Activated naive CD4-positive, alpha-beta T cell treated with anti-CD3 and anti-CD28 coated beads, Interleukin-2, amount 50 U/mL, for 16 hours (primary cell): ENCODE measurements around the gene SYNJ2.

ENCODE experiments used
- DNase-seq: peaks from one replicate; pipeline ENCODE4 v3.0.0-alpha.2; 2020

The SYNJ2 gene

DNA sequence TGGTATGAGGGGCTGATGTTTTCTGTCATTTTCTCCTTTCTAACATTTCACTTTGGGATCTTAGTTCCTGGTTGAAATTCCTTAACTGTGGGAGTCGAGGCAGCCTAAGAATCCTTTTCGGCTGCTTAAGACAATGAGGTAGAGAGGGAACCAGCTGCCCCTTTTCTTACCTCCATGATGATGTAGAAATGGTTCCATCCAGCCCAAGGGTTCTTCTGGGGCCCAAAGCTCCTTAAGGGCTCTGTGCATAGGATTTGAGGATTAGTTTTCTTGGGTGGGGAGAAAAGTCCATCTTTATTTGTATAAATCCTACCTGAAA, 33.5 kb downstream of the SYNJ2 start:
- no peak for DNase-seq

DNA sequence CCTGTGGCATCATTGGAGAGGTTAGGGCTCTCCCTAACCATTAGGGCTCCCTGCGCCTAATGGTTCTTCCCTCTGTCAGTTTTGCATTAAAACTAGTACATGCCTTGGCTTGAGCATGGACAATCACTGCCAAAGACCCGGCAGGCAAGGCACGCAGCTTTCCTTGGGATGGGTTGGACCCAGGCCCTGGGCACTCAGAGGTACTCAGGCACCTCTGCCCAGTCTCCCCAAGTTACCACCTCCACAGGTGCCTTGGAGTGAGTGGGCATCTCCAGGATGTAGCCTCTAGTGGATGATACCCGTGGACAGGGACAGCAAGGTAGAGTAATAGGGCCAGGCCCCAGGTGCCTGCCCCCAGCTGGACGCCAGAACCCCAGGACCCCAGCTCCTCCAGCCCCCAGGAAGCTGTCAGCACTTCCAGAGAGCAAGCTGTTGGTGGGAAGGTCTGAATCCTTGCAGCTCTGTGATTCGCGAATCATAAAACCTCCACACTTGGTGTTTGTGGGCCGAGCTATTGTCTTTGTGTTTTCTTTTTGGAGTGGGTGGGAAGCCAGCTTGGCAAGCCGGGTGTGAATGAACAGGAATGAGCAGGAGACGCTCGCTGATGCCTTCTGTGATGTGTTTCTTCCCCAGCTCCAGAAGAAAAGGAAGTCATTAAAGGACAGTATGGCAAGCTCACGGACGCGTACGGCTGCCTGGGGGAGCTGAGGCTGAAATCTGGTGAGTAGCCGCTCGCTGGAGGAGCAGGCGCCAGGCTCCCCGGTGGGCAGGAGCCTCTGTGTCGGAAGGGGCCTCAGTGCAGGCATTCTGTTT, 35.1 kb downstream of the SYNJ2 start:
- no peak for DNase-seq

DNA sequence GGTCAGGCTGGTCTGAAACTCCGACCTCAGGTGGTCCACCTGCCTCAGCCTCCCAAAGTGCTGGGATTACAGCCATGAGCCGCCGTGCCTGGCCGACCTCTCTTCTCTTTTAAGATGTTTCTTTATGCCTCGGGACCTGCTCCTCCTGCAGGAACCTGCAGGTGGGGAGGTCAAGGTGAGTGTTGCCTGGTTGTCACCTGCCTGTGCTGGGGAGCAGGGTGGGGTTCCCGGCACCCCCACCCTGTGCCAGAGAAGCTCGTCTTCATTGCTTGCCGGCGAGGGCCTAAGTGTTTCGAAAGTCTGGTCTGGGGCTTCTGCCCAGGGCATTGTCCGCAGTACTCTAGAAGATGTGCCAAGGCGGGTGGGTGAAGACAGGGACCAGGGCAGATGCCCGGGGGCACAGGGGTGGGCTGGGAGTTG, 36.0 kb downstream of the SYNJ2 start:
- no peak for DNase-seq

DNA sequence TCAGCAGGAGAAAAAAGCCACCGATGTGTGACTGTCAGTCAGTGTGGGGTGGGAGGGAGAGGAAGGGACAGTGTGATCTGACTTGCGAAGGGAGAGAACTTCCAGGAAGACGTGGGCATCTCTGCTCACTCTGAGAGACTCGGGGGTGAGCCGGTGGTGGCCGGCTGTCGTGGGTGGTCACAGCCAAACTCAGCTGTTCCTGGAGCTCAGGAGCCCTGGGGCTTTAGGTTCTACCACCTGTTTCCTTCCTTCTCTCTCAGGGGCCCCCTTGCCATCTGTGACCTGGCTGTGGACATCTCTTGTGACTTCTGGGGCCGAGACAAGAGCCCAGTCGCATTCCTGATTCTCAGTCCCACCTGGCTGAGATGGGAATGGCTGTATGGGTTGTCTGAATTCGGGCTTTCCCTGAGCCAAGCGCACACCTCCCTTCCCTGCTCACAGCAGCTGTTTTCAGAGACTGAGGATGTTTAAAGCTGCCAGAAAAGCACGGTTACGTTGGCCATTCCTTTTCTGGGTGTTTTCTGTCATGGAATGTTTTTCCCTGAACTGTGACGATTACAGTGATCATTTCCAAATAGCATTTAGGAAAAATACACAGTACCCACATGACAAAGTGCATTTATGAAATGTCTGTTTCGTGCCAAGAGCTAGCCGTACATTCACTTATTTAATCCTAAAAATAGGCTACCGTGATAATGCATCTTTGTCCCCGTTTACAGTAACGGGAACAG, 36.5 kb downstream of the SYNJ2 start:
- no peak for DNase-seq

DNA sequence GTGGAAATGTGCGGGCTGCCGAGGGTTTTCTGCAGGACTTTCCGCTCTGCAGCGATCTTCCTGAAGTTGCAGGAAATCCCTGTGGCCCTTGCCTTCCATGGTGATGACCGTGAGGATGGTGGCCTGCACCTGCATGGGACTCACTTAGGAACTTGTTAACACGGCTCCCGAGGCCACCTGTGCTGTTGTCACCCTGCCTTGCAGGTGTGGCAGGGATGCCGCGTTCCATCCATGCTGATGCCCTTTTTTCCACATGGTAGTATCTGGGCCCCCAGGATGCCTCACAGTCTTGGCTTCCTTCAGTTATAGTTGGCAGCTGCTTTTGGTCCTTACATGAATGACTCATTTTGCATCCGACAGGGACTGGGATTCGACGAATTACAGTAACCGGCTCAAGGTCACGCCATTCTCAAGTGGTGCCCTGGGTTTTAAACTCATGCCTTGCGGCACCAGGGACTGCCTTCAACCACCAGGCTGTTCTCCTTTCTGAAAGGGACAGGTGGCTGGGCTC, 37.2 kb downstream of the SYNJ2 start:
- no peak for DNase-seq

DNA sequence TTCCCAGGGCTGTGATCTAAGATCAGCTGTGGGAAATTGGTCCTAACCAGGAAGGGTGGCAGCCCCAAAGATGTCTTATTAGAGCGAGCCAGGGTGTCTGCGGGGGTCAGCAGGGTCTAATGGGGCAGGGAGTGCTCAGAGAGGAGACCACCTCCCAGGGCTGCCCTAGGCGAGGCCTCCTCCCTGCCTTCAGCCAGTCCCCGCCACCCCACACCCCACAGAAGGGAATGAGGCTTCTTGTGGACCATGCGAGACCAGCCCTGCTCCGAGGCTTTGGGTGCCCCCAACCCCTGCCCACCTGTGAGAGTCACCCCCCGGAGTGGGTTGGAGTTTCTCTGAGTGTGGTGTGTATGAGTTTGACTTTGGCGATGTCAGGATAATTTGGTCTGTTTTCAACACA, 37.8 kb downstream of the SYNJ2 start:
- no peak for DNase-seq

DNA sequence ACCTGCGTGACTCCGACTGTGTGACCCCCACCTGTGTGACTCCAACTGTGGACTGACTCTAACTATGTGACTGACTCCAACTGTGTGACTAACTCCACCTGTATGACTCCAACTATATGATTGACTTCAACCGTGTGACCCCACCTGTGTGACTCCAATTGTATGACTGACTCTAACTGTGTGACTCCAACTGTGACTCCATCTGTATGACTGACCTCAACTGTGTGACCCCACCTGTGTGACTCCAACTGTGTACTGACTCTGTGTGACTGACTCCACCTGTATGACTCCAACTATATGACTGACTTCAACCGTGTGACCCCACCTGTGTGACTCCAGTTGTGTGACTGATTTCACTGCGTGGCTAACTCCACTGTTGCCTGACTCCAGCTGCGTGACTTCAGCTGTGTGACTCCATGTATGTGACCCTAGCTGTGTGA, 38.6 kb downstream of the SYNJ2 start:
- no peak for DNase-seq

DNA sequence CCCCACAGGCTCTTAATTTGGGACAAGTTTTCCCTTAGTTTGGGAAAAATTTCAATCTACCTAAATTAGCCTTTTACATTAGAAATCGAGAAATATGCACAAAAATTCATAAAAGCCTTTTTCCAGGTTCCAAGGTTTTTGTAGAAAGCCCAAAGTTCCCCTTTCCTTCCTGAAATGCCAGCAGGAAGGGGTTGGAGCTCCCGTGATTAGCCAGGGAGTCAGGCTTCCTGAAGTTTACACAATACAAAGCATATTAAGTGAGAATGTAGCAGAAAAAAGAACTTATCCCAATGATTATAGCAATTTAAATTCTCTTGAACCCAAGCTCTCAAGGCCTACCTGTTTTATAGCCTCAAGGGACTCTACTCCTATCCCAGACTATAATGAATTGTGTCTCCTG, 39.1 kb downstream of the SYNJ2 start:
- DNase-seq, result no peak

DNA sequence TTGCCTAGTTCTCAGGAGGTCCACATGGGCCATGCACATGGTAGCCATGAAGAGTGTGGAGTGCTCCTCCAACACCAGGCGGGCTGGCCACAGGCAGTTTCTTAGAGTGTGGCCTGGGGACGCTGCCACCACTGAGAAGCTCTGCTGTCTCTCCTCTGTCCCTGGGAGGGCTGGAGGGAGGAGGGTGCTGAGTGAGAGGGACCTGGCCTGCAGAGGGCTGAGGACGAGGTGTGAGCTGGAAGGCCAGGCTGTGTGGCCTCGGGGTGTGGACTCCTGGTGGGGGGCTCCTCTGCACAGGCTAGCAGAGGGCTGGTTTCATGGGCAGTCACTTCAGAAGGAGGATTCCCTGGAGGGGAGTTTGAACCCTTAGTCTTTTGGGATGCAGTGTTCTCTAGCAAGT, 39.7 kb downstream of the SYNJ2 start:
- no peak for DNase-seq

DNA sequence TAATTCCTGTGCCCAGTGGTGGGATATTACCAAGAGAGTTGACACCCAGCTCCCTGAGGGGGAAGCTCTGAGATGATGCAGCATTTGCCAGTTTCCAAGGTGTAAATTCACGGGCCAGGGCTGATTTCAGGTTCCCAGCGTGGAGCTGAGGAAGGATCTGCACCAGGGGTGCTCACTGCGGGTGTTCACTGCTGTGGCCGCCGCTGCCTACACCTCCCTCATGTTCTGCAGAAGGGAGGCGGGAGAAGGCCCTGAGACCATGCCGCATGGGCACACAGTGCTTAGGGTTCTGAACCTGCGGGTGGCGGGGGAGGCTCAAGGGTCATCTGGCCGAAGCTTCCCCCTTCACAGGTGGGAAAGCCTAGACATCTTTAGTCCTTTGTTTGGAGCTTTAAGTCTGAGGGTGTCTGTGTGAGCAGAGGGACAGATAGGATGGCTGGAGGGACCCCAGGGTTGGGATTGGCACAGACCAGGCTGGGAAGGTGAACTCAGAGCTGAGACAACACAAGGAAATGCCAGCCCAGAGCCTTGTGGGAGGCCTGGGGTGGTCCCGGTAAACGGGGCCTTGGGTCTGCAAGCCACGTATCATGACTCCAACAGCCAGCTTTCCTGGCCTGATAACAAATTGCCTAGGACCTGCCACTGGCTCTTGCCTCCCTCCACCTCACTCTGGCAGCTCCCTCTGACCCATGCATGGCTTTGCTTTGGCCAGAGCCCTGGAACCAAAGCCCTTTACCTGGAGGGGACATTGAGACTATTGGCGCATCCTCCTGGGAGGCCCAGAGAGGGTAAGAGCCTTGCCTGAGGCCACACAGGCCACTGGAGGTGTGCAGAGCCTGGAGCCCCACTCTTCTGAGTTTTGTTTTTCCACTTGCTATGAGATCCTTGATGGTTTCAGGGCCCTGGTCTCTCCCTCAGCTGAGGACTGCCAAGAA, 40.4 kb downstream of the SYNJ2 start:
- no peak for DNase-seq

DNA sequence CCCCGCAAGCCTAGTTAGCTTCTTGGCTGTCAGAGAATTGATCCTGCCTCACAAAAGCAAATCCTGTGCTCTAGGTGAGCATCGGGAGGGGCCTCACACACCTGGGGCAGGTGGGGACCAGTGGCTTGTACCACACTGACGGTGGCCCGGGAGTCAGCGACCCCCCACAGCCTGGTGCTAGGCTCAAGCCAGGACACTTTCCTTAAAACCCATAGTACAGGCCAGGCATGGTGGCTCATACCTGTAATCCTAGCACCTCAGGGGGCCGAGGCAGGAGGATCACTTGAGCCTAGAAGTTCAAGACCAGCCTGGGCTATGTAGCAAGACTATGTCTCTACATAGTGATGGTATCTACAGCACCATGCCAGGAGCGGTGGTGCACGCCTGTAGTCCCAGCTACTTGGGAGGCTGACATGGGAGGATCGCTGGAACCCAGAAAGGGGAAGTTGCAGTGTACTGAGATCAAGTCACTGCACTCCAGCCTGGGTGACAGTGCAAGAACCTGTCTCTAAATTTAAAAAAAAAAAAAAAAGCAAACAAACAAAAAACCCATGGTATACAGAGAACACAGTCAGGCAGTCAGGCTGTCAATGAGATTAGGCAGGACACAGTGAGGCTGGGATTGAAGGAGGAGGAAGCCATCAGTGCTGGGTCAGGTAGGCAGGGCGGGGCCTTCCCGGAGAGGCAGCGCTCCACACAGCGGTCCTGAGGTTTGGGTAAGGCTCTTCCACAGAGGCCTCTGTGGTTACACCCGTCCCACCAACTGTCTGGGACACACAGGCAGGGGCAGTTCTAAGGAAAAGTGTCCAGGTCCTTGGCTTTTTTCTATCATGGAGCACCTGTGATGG, 41.3 kb downstream of the SYNJ2 start:
- DNase-seq, result no peak

DNA sequence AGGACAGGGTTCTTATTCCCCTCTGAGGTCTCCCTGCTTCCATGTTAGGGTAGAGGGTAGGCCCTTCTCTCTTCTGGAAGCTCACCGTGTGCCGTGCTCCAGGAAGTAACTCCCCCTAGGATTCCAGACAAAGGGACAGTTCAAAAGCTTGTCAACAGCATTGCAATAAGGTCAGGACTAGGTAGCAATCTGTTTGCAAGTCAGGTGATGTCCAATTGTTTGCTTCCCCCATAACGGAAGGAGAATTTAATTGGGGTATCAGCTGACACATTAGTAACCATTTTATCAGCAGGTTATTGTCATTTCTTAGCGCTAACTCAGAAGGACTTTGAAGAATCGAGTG, 41.9 kb downstream of the SYNJ2 start:
- no peak for DNase-seq

DNA sequence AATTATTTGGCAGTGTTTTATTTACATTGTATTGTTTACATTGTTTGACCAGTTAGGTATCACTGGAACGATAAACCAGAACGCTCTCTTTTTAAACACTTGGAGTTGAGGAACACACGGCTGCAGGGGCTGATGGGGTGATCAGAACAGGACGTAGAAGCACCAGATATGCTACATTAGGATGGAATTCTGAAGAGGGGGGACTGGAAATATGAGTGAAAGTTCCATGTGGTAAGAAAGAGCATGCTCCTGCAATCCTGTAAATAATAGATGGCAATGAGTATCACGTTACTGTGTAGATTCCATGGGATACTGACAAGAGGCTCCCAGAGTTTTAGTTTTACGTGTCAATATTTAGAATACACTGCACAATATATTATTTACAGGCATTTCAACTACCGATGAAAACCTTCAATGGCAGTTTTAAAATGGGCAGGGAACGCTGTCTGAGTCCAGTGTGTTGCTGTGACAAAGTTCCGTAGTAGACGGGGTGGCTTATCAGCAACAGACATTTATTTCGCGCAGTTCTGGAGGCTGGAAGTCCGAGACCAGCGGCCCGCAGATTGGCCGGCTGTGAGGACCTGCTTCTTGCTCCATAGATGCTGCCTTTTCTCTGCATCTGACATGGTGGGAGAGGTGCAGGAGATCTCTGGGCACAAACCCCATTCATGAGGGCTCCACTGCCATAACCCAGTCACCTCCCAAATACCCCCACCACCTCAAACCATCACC, 43.1 kb downstream of the SYNJ2 start:
- no peak for DNase-seq

DNA sequence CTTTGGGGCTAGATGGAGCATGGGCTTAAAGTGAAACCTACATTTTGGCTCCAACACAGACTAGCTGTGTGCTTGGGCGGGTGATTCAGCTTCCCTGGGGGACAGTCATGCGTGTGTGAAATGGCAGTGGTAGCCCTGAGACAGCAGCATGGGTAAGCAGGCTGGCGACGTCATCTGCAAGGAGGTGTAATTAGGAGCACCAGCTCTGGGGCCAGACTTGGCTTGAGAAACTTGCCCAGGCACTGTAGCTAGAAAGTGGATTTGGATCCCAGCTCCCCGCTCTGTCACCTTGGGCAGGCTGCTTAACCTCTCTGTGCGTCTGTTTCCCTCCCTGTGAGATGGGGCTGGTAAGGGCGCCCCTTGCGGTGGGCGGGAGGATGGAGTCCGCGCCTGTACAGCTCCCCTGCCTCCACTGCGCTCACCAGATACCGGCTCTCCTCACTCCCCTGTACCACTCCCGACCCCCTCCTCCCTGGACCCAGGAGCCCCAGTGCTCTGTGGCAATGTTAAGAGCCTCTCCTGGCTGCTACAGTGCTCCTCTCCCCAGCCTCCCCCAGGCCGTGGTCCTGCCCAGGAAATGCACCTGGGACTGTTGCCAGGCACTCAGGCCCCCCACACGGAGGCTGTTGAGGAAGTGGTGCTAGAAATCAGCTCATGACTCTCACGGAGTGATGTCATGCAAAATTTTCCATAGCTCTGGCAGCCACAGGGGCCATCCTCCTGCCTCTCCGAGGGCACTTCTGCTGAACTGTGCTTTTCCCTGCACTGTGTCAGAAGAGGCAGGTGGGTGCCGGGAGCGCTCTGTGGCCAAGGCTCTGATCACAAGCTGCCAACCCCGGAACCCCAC, 44.6 kb downstream of the SYNJ2 start:
- peak; percentile 83 for DNase-seq

DNA sequence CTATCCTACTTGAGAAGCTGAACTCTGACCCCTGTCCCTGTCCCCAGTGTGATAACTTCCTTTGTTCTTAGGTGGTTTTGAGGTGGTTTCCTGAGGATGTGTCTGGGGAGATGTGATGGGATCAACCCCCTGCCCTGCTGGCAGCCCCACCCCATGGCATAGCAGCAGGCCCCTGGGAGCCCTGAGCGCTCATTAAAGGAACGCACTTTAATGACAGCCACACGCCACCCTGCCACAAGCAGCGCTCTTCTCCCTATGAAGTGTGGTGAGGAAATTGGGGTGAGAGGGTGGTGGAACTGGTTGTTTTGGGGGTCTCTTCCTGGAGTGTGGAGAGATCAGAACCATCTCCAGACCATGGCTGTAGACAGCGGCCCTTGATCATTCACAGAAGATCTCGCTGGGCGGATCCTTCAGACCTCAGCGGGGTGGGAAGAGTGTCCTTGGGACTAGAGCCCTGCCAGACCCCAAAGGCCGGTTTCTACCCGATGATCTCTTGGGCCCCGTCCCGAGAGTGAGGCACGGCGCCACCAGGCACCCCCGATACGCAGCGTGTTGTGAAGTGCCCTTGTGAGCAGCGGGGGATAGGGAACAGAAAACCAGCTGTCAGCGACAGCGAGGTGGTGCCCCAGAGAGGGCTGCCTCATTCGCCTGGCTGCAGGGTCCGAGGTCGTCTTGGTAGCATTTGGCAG, 45.4 kb downstream of the SYNJ2 start:
- DNase-seq, result no peak

DNA sequence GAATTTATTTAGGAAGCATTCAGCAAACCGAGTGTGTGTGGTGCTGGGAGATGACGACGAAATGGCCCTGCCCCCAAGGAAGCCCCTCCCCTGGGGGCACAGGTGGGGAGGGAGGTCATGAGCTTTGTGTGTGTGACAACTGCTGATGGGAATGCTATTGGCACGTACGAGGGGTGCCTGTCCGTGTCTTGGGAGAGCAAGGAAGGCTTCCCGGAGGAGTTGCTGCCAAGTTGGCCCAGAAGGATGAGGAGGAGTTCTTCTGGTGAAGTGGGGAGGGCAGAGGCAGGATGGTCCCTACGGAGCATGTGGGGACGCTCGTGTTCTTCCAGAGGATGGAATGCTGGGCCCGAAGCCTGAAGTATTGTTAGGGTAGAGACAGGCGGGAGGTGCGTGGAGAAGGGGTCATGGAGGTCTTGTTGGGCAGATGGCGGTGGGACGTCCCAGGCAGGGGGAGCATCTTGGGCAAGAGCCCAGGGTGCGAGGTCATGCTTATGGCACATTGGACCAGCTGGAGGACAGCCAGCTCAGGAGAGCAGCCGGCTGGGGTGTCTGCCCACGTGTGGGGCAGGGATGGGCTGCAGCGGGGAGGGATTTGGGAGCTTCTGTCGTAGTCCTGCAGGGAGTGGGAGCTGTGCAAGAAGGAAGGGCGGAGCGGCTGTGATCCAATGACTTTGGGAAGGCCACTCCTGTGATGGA, 46.1 kb downstream of the SYNJ2 start:
- no peak for DNase-seq

DNA sequence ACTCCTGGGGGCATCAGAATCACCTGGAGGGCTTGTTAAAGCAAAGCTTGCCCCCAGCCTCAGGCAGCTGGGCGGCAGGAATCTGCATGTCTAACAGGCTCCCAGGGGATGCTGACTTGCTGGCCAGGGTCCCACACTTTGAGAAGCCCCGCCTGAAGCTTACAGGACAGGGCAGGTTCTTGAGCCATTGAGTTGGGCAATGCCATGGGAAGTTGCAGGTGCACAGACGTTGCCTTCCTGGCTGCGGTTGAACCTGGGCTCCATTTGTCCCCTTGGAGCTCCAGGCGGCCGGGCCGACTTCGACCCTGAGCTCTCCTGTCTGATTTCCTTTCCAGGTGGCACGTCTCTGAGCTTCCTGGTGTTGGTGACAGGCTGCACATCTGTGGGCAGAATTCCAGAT, 46.8 kb downstream of the SYNJ2 start:
- DNase-seq, result no peak

DNA sequence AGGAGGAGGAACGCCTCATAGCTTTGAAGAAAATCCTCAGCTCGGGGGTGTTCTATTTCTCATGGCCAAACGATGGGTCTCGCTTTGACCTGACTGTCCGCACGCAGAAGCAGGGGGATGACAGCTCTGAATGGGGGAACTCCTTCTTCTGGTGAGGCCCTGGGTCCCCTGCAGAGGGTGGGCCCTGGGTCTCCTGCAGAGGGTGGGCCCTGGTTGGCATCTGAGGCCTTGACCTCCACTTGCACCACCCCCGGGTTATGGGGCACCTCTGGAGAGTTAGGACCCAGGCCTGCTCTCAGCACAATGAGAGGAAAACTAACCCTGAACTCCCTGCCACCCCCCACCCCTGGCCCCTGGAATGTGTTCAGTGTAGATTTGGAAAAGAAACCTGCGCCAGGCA, 47.2 kb downstream of the SYNJ2 start:
- DNase-seq, result no peak

DNA sequence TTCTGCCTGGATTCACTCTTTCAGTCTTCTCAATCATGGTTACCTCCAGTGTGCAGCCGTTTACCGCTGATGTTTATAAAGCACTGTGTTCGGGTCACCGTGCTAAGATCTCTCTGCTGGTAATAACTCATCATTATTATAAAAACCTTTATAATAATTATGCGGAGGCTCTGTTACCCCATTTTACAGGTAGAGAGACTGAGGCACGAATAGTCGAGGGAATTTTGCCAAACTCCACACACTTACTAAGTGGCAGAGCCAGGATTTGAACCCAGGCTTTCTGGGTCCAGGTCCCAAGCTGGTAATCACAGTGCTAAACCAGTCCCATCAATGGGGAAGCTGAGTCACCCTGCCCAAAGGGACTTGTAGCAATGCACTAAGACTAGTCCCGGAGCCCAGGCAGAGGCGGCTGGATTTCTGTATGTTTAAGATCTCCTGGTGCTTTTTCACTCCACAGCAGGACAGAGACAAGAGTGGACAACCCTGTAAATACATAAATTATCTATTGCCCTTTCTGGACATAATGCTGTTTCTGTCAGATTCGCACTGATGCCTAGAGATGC, 48.1 kb downstream of the SYNJ2 start:
- DNase-seq, result no peak
